ENCODE results near the gene ATP2B2.

ATP2B2 gene

GRCh38 chr3:10428406-10429091 is 76.8 kb downstream of the ATP2B2 start:
- DNase-seq (ENCODE audit: insufficient read length, low spot score) (no peak), FAIRE-seq (no peak)
- TF ChIP-seq POLR2A (IDR thresholded peaks at IDR 0.05; ENCODE audit: low read depth, low read length), result no peak

DNA sequence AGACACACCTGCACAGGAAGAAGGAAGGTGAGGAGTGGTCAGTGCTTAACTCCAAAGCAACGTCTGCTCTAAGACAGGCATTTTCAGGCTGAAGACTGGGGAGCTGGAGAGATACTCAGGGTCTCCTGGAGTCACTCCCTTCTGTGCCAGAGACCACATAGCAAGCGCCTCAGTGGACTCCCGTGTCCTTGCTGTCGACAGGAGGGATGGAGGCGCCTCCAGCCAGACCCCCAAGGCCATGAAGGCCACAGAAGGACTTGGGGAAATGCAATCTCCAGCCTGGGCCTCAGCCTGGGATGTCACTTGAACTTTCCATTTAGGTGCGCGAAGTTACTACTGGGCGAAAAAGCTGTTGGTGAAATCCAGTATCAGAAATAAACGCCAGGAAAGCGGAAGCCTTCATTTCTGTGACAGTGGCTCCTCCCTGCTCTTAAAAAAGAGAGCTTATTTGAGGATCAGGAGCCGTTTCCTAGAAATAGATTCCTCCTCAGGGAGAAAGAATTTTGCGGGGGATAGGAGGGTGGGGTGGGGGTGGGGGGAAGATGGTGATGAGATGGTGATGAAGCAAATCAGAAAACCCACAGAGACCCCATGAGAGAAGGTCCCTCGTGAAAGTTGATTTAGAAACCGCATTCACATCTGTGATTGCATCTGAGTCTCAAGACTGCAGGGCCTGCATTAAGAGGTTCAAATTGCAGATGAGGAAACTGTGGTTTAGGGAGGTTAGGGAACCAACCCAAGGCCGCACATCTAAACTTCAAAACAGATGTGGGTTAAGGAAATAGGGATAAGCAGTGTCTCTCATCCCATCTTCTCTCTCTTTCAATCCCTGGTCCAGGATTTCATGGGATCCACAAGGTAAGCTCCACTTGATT is 78.8 kb downstream of the ATP2B2 start:
- no peak for TF ChIP-seq POLR2A (IDR thresholded peaks at IDR 0.05; ENCODE audit: low read depth, low read length)
- no peak for FAIRE-seq
- DNase-seq (ENCODE audit: insufficient read length, low spot score), result no peak

GRCh38 chr3:10423171-10423882 is 82.1 kb downstream of the ATP2B2 start:
- FAIRE-seq (no peak), DNase-seq (ENCODE audit: insufficient read length, low spot score) (no peak)
- no peak for TF ChIP-seq POLR2A (IDR thresholded peaks at IDR 0.05; ENCODE audit: low read depth, low read length)

GRCh38 chr3:10421996-10422395 is 83.4 kb downstream of the ATP2B2 start:
- no peak for TF ChIP-seq POLR2A (IDR thresholded peaks at IDR 0.05; ENCODE audit: low read depth, low read length)
- no peak for DNase-seq (ENCODE audit: insufficient read length, low spot score)
- FAIRE-seq, result no peak

DNA sequence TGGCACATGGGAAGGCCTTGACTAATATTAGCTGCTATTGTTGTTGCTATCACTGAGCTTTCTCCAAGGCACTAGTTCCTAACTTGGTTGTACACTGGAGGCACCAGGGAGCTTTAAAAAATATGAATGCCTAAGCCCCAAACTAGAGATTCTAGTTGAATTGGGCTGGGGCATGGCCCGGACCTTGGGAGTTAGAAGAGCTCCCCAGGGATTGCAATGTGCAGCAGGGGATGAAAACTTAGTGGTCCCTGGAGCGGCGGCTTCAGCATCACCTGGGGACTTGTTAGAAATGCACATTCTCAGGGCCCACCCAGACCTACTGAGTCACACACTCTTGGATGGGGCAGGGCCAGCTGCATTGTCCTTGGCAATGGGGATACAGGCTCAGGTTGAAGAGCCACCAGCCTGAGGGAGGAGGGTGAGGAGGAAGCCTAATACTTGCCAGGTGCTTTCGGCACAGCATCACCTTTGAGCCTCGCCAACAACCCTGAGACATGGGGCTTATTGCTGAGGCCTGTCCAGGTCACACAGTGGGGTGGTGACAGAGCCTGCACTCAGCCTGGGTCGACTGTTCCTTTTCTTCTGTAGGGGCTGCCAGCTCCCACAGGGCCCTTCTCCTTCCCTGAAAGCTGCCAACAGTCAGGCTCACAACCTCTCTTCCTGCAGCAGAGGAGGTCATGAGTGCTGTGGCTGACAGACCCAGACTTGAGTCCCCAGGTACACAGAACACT is 84.5 kb downstream of the ATP2B2 start:
- no peak for FAIRE-seq
- no peak for DNase-seq (ENCODE audit: insufficient read length, low spot score)
- TF ChIP-seq POLR2A (IDR thresholded peaks at IDR 0.05; ENCODE audit: low read depth, low read length), result no peak

- peak; percentile 56 for DNase-seq (ENCODE audit: insufficient read length, low spot score)
- peak; percentile 6 for FAIRE-seq
- no peak for TF ChIP-seq POLR2A (IDR thresholded peaks at IDR 0.05; ENCODE audit: low read depth, low read length)
Measured at GRCh38 chr3:10419637-10420232, 85.7 kb downstream of the ATP2B2 start.

- no peak for TF ChIP-seq POLR2A (IDR thresholded peaks at IDR 0.05; ENCODE audit: low read depth, low read length)
- DNase-seq (ENCODE audit: insufficient read length, low spot score) (no peak), FAIRE-seq (no peak)
Measured at GRCh38 chr3:10417847-10418246, 87.5 kb downstream of the ATP2B2 start.

GRCh38 chr3:10416730-10417300 is 88.6 kb downstream of the ATP2B2 start:
- DNase-seq (ENCODE audit: insufficient read length, low spot score), result no peak
- FAIRE-seq, result no peak
- no peak for TF ChIP-seq POLR2A (IDR thresholded peaks at IDR 0.05; ENCODE audit: low read depth, low read length)

DNA sequence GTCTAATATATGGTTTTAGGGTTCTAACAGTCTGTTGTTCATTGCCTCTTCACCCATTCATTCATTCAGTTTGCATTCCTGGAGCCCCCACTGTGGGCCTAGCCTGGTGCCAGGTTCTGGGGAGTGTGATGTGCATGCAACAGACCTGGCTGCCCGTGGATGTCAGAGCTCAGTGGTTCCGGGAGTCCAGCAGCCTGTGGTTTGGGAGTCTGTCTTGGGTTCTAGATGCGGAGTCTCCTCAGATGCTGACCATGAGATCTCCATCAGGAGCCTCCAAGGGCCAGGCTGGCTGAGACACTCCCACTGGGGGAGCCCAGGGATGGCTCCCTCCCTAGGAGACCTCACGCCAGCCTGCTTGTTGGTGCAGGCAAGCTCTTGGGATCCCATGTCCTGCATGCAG is 92.3 kb downstream of the ATP2B2 start:
- no peak for TF ChIP-seq POLR2A (IDR thresholded peaks at IDR 0.05; ENCODE audit: low read depth, low read length)
- FAIRE-seq, result no peak

GRCh38 chr3:10411598-10412332 is 93.6 kb downstream of the ATP2B2 start:
- FAIRE-seq, result no peak
- no peak for TF ChIP-seq POLR2A (IDR thresholded peaks at IDR 0.05; ENCODE audit: low read depth, low read length)

More for the DNA sequence above, 92.3 kb downstream of the ATP2B2 start:
- DNase-seq (ENCODE audit: insufficient read length, low spot score), result no peak

GRCh38 chr3:10410383-10411002 is 94.9 kb downstream of the ATP2B2 start:
- no peak for DNase-seq (ENCODE audit: insufficient read length, low spot score)
- no peak for FAIRE-seq
- TF ChIP-seq POLR2A (IDR thresholded peaks at IDR 0.05; ENCODE audit: low read depth, low read length), result no peak

More at GRCh38 chr3:10411598-10412332, 93.6 kb downstream of the ATP2B2 start:
- no peak for DNase-seq (ENCODE audit: insufficient read length, low spot score)

DNA sequence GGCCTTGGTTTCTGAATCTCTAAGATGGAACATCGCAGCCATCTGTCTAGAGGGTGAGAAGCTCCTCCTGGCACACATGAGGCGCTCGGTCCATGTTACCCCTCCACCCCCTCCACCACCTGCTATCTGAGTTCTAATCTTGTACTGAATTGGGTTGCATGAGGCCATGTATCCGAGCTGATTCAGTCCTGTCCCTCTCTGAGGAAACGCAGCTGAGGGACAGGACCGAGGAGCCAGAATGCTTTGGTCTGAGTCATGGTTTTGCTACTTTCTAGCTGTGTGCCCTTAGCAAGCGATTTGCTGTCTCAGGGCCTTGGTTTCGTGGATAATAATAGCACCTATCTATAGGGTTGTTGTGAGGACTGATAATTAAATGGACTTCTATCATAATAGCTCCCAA is 96.7 kb downstream of the ATP2B2 start:
- DNase-seq (ENCODE audit: insufficient read length, low spot score), result no peak
- no peak for FAIRE-seq
- no peak for TF ChIP-seq POLR2A (IDR thresholded peaks at IDR 0.05; ENCODE audit: low read depth, low read length)
